ENCODE data around the gene CCZ1. TPM values are rescaled to one million over a fixed set of nuclear protein-coding genes. Genes with fewer than 3 reads are reported as not detected.
"Not testable (repeated sequence)": the region's sequence is repeated elsewhere in the genome, so short reads cannot be mapped to it uniquely, and the experiment has no call there.

Gene CCZ1
- 10 to 100 TPM; 15.0 to 69.4 (median 56.8) TPM for total RNA-seq

DNA sequence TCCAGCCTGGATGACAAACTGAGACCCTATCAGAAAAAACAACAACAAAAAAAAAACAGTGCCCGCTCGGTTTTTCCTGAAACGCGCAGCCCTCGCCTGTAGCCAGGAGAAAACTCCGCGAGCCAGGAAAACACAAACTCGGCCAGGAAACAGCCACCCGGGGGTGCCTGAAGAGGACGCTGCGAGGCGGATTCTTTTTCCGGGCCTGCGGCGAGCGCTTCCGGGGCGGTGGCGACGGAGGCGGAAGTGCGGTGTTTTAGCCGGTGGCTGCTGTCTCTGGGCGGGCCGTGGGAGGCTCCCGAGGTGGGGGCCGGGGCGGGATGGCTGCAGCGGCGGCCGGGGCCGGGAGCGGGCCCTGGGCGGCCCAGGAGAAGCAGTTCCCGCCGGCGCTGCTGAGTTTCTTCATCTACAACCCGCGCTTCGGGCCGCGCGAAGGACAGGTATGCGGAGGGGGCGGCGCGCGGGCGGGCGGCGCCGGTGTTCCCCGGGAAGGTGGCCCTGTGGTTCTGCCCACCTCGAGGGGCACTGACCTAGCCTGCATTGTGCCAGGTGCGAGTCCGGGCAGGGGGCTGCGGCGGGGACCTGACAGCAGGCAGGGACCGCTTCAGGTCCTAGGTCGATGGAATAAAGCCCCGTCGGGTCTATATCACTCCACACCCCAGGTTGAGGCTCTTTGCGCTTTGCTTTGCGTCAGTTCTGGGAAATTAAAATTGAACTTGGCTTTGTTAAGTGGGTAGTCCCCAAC lies at the start of gene CCZ1:
TSS of gene CCZ1 (plus strand) at position 254 of the 745 bp plus-strand sequence. CDS start at position 321, 67 bp downstream.
- H3K9me3 ChIP-seq; H3K4me1 ChIP-seq; H3K27me3 ChIP-seq; in situ Hi-C loops (cut with MboI; ENCODE audit: low pct_ligation_motif_present in 1 of 4, low pct_unique_long_range_greater_than_20kb in 1 of 4, low sequenced_read_pairs in 3 of 4); intact Hi-C loops (cut with DNase I; ENCODE audit: low total_unique reads); H3K36me3 ChIP-seq: not testable (repeated sequence)
- WGBS, 2 donors (ENCODE audit: low coverage in 1 of 2), result 0% methylated on average over 14 of the region's 64 CpGs; no CpG with 5 or more reads in 1 of the 2 donors
- peak within 1 kb of the TSS; percentile 39 to 58 (median 40) for H3K4me3 ChIP-seq
- DNase-seq, result peak; percentile 75
- TF ChIP-seq POLR2A (IDR thresholded peaks at IDR 0.05), result peak; percentile 23
- TF ChIP-seq POLR2AphosphoS5 (IDR thresholded peaks at IDR 0.05), result peak in 1 of 3 donors; percentile 11
- TF ChIP-seq CTCF (IDR thresholded peaks at IDR 0.05), result peak in 1 of 5 experiments; percentile 31
- peak within 1 kb of the TSS; percentile 60 to 82 (median 78) for H3K27ac ChIP-seq

DNA sequence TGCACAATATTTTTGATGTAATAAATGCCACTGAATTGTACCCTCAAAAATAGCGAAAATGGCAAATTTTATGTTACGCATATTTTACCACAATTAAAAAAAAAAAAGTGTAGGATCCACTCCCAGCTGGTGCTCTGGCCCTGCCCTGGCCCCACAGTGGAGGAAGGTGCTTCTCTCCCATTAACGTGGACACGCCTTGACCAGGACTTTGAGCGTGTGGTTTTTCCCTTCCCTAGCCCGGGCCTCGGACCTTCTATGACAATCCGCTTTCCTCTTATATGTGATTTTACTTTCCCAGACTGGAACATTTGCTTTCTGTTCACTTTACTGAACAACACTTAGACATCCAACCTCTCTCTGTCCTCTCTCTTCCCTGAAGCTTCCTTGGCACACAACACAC lies 47.6 kb upstream of the CCZ1 start:
- Histone ChIP-seq H3K9me3 (no peaks in the 10 kb centered on the region), H3K27ac (no peak overlapping the region), H3K27me3 (no peaks in the 10 kb centered on the region), H3K4me1 (no peaks in the 10 kb centered on the region), H3K36me3 (no peaks in the 10 kb centered on the region), H3K4me3 (no peak overlapping the region)
- TF ChIP-seq EP300 (IDR thresholded peaks at IDR 0.05; ENCODE audit: low read depth), result no peak
- TF ChIP-seq CTCF (IDR thresholded peaks at IDR 0.05), result no peak
- no peak for TF ChIP-seq POLR2A (IDR thresholded peaks at IDR 0.05)
- no peak for TF ChIP-seq POLR2AphosphoS5 (IDR thresholded peaks at IDR 0.05)
- intact Hi-C loops (cut with DNase I; ENCODE audit: low total_unique reads) (no loop called here), in situ Hi-C loops (cut with MboI; ENCODE audit: low pct_ligation_motif_present in 1 of 4, low pct_unique_long_range_greater_than_20kb in 1 of 4, low sequenced_read_pairs in 3 of 4) (loop anchor here in 2 of 4 donors (25.0 kb wide), 2 partner anchors 136 to 461 kb away; no protein-coding TSS in a partner anchor)
- WGBS, 2 donors (ENCODE audit: low coverage in 1 of 2), result 89% methylated on average over 8 of the region's 8 CpGs; no CpG with 5 or more reads in 1 of the 2 donors
- no peak for DNase-seq

DNA sequence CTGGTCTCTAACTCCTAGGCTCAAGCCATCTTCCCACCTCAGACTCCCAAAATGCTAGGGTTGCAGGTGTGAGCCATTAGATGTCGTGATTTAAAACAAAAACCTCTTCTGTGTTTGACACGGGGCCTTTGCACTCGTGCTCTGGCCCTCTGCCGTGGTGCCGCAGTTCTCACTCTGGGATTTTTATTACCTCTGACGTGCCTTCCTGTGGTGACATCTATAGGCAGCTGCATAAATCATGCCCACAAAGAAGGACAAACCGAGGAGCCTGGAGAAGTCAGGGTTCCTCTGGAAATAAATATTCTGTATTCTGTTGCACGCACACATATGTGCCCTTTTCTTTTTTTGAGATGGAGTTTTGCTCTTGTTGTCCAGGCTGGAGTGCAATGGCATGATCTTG lies 43.8 kb upstream of the CCZ1 start:
- TF ChIP-seq POLR2AphosphoS5 (IDR thresholded peaks at IDR 0.05) (no peak), POLR2A (IDR thresholded peaks at IDR 0.05) (no peak), CTCF (IDR thresholded peaks at IDR 0.05) (no peak), EP300 (IDR thresholded peaks at IDR 0.05; ENCODE audit: low read depth) (no peak)
- intact Hi-C loops (cut with DNase I; ENCODE audit: low total_unique reads), result no loop called here
- DNase-seq, result no peak
- H3K4me1 ChIP-seq, result peaks cover 0 to 5% (median 2%) of the 10 kb centered on the region in 4 donors
- no peak overlapping the region for H3K4me3 ChIP-seq
- H3K36me3 ChIP-seq, result no peaks in the 10 kb centered on the region
- in situ Hi-C loops (cut with MboI; ENCODE audit: low pct_ligation_motif_present in 1 of 4, low pct_unique_long_range_greater_than_20kb in 1 of 4, low sequenced_read_pairs in 3 of 4), result loop anchor here in 2 of 4 donors (25.0 kb wide), 2 partner anchors 133 to 458 kb away; no protein-coding TSS in a partner anchor
- no peaks in the 10 kb centered on the region for H3K9me3 ChIP-seq
- no peak overlapping the region for H3K27ac ChIP-seq
- 61 to 72% methylated on average over 4 to 8 of the region's 8 CpGs for WGBS, 2 donors (ENCODE audit: low coverage in 1 of 2)
- H3K27me3 ChIP-seq, result no peaks in the 10 kb centered on the region

- WGBS, 2 donors (ENCODE audit: low coverage in 1 of 2), result 37 to 50% methylated on average over 8 to 11 of the region's 13 CpGs
- peak overlapping the region; percentile 16 to 41 (median 38) for H3K27ac ChIP-seq
- in situ Hi-C loops (cut with MboI; ENCODE audit: low pct_ligation_motif_present in 1 of 4, low pct_unique_long_range_greater_than_20kb in 1 of 4, low sequenced_read_pairs in 3 of 4), result loop anchor here in 2 of 4 donors (25.0 kb wide), 2 partner anchors 130 to 455 kb away; no protein-coding TSS in a partner anchor
- DNase-seq, result peak; percentile 57
- TF ChIP-seq POLR2AphosphoS5 (IDR thresholded peaks at IDR 0.05), result peak in 1 of 3 donors; percentile 13
- H3K4me1 ChIP-seq; H3K9me3 ChIP-seq; H3K27me3 ChIP-seq; H3K36me3 ChIP-seq; intact Hi-C loops (cut with DNase I; ENCODE audit: low total_unique reads); H3K4me3 ChIP-seq: not testable (repeated sequence)
Measured at GRCh38 chr7:5857041-5857575, 41.4 kb upstream of the CCZ1 start.

DNA sequence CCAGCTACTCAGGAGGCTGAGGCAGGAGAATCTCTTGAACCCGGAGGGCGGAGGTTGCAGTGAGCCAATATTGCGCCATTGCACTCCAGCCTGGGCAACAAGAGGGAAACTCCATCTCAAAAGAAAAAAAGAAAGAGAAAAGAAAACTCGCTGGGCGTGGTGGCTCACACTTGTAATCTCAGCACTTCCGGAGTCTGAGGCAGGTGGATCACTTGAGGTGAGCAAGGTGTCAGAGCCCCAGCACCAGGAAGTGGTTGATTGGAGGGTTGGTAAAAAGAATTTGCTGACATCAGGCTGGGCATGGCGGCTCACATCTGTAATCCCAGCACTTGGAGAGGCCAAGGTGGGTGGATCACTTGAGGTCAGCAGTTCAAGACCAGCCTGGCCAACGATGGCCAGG lies 40.0 kb upstream of the CCZ1 start:
- H3K4me3 ChIP-seq; intact Hi-C loops (cut with DNase I; ENCODE audit: low total_unique reads); H3K36me3 ChIP-seq; H3K9me3 ChIP-seq; H3K4me1 ChIP-seq; H3K27me3 ChIP-seq: not testable (repeated sequence)
- H3K27ac ChIP-seq, result peak overlapping the region in 1 of 4 donors; percentile 25
- peak; percentile 50 for DNase-seq
- 67 to 69% methylated on average over 4 to 8 of the region's 8 CpGs for WGBS, 2 donors (ENCODE audit: low coverage in 1 of 2)
- in situ Hi-C loops (cut with MboI; ENCODE audit: low pct_ligation_motif_present in 1 of 4, low pct_unique_long_range_greater_than_20kb in 1 of 4, low sequenced_read_pairs in 3 of 4), result loop anchor here in 2 of 4 donors (25.0 kb wide), 2 partner anchors 129 to 454 kb away; no protein-coding TSS in a partner anchor

GRCh38 chr7:5861281-5861680 lies 37.3 kb upstream of the CCZ1 start:
- H3K9me3 ChIP-seq; H3K36me3 ChIP-seq; H3K27me3 ChIP-seq; intact Hi-C loops (cut with DNase I; ENCODE audit: low total_unique reads); H3K27ac ChIP-seq; DNase-seq; H3K4me3 ChIP-seq; H3K4me1 ChIP-seq: not testable (repeated sequence)
- in situ Hi-C loops (cut with MboI; ENCODE audit: low pct_ligation_motif_present in 1 of 4, low pct_unique_long_range_greater_than_20kb in 1 of 4, low sequenced_read_pairs in 3 of 4), result loop anchor here in 2 of 4 donors (25.0 kb wide), 2 partner anchors 126 to 451 kb away; no protein-coding TSS in a partner anchor
- WGBS, 2 donors (ENCODE audit: low coverage in 1 of 2), result 88 to 100% methylated on average over 2 to 5 of the region's 5 CpGs

- H3K9me3 ChIP-seq; H3K4me1 ChIP-seq; H3K36me3 ChIP-seq; DNase-seq; H3K4me3 ChIP-seq; H3K27ac ChIP-seq; intact Hi-C loops (cut with DNase I; ENCODE audit: low total_unique reads); H3K27me3 ChIP-seq: not testable (repeated sequence)
- WGBS, 2 donors (ENCODE audit: low coverage in 1 of 2), result 60 to 82% methylated on average over 2 to 5 of the region's 5 CpGs
- in situ Hi-C loops (cut with MboI; ENCODE audit: low pct_ligation_motif_present in 1 of 4, low pct_unique_long_range_greater_than_20kb in 1 of 4, low sequenced_read_pairs in 3 of 4), result loop anchor here in 2 of 4 donors (25.0 kb wide), 2 partner anchors 124 to 449 kb away; no protein-coding TSS in a partner anchor
Measured at GRCh38 chr7:5862753-5863366, 35.7 kb upstream of the CCZ1 start.

All from transverse colon (tissue), 4 donors.